K562 (cell line): ENCODE data around the gene IL1RL2. TPM values are rescaled to one million over a fixed set of nuclear protein-coding genes. Genes with fewer than 3 reads are reported as not detected.

ENCODE experiments used
- CCNT2 ChIP-seq: IDR thresholded peaks from 2 replicates; pipeline ENCODE4 v1.6.1; 2011; ENCODE audit warnings: borderline replicate concordance, low read depth, mild to moderate bottlenecking, moderate library complexity, mixed read lengths, low read length; ENCODE audit not compliant: insufficient read length; ENCODE audit errors: extremely low read depth
- FOSL1 ChIP-seq: fragments of 200-800 bp; sonication (Bioruptor generic); conservative IDR thresholded peaks from 2 replicates; pipeline ENCODE4 v1.6.1; 2016; ENCODE audit warnings: missing genetic modification characterization, missing compliant biosample characterization
- HLTF ChIP-seq: fragments of 450-650 bp; IDR thresholded peaks from 2 replicates; pipeline ENCODE4 v1.6.1; 2016
- HMG20A ChIP-seq: fragments of 450-650 bp; formaldehyde crosslinking; conservative IDR thresholded peaks from 2 replicates; pipeline ENCODE4 v1.4.0; 2020; ENCODE audit warnings: mild to moderate bottlenecking, mixed read lengths
- HNRNPH1 ChIP-seq: fragments of 200-400 bp; formaldehyde crosslinking; optimal IDR thresholded peaks from 2 replicates; pipeline ENCODE3; 2017; ENCODE audit warnings: low read depth, mild to moderate bottlenecking, low read length, moderate library complexity
- HNRNPUL1 ChIP-seq: fragments of 200-400 bp; formaldehyde crosslinking; IDR thresholded peaks from 2 replicates; pipeline ENCODE4 v1.6.1; 2017; ENCODE audit warnings: low read length
- IFI16 ChIP-seq: fragments of 250-450 bp; sonication (Bioruptor Pico); IDR thresholded peaks from 2 replicates; pipeline ENCODE4 v2.1.2; 2022; ENCODE audit warnings: mild to moderate bottlenecking, inconsistent platforms
- KLF1 ChIP-seq: fragments of 450-650 bp; IDR thresholded peaks from 2 replicates; pipeline ENCODE4 v1.6.1; 2016; ENCODE audit warnings: missing genetic modification characterization, missing compliant biosample characterization
- KLF6 ChIP-seq: fragments of 250-450 bp; sonication (Bioruptor Pico); IDR thresholded peaks from 2 replicates; pipeline ENCODE4 v1.4.0; 2020; ENCODE audit warnings: mild to moderate bottlenecking, moderate library complexity, borderline replicate concordance
- MTF1 ChIP-seq: fragments of 250-450 bp; sonication (Bioruptor Pico); IDR thresholded peaks from 2 replicates; pipeline ENCODE4 v1.9.0; 2021; ENCODE audit warnings: moderate library complexity, mild to moderate bottlenecking, inconsistent platforms, borderline replicate concordance
- NELFE ChIP-seq: IDR thresholded peaks from 2 replicates; pipeline ENCODE4 v1.6.1; 2011; ENCODE audit warnings: mild to moderate bottlenecking; ENCODE audit not compliant: insufficient read depth, insufficient read length
- NR1H2 ChIP-seq: sonication (generic); formaldehyde crosslinking; IDR thresholded peaks from 2 replicates; pipeline ENCODE4 v1.4.0; 2020; ENCODE audit warnings: mild to moderate bottlenecking, missing genetic modification reagents
- NRF1 ChIP-seq, 2 experiments: fragments of 450-650 bp; IDR thresholded peaks in 1 of 2; conservative IDR thresholded peaks in 1 of 2; 2 replicates each; pipeline ENCODE4 v1.6.1; 2014; ENCODE audit warnings: mild to moderate bottlenecking in 2 of 2
- PTTG1 ChIP-seq: fragments of 450-650 bp; IDR thresholded peaks from 2 replicates; pipeline ENCODE4 v1.6.1; 2016; ENCODE audit warnings: low read depth, mild to moderate bottlenecking, missing genetic modification characterization, missing compliant biosample characterization
- RB1 ChIP-seq: fragments of 450-650 bp; IDR thresholded peaks from 2 replicates; pipeline ENCODE4 v1.6.1; 2017; ENCODE audit warnings: low read depth, mild to moderate bottlenecking
- SRF ChIP-seq, 2 experiments: fragments of 250-450, 450-650 bp in 1 of 2; sonication (Bioruptor Pico) in 1 of 2; sonication (generic) in 1 of 2; formaldehyde crosslinking; IDR thresholded peaks; 2 replicates each; pipeline versions ENCODE4 v1.5.0 to v1.5.1; 2020 to 2022; ENCODE audit warnings: mild to moderate bottlenecking in 1 of 2, missing genetic modification reagents in 1 of 2
- TCF7 ChIP-seq: sonication (generic); IDR thresholded peaks from 2 replicates; pipeline ENCODE4 v1.6.1; 2016; ENCODE audit warnings: antibody characterized with exemption, borderline replicate concordance
- ZBTB2 ChIP-seq: fragments of 450-650 bp; IDR thresholded peaks from 2 replicates; pipeline ENCODE4 v1.6.1; 2016; ENCODE audit warnings: antibody characterized with exemption
- ZNF146 ChIP-seq: IDR thresholded peaks from one replicate; pipeline ENCODE4 v1.6.1; 2018; ENCODE audit warnings: missing compliant biosample characterization; ENCODE audit not compliant: unreplicated experiment
- ZNF165 ChIP-seq: fragments of 250-450 bp; sonication (Bioruptor Pico); IDR thresholded peaks from 2 replicates; pipeline ENCODE4 v1.4.0; 2020; ENCODE audit warnings: borderline replicate concordance
- ZNF239 ChIP-seq: fragments of 250-450 bp; sonication (Bioruptor Pico); IDR thresholded peaks from 2 replicates; pipeline ENCODE4 v1.4.0; 2020; ENCODE audit warnings: mild to moderate bottlenecking
- ZNF324 ChIP-seq: fragments of 250-450 bp; sonication (Bioruptor Pico); IDR thresholded peaks from 2 replicates; pipeline ENCODE4 v1.4.0; 2020; ENCODE audit warnings: mild to moderate bottlenecking
- ZNF589 ChIP-seq: fragments of 200-800 bp; sonication (Bioruptor generic); IDR thresholded peaks from 2 replicates; pipeline ENCODE4 v1.6.1; 2016; ENCODE audit warnings: low read depth, missing genetic modification characterization, missing compliant biosample characterization
- polyA plus RNA-seq, 8 experiments: library from polyadenylated mRNA; depleted of rRNA in 4 of 8; stranded (reverse) in 5 of 8; unstranded in 3 of 8; fragments of >200 nt; fragmentation: Nextera tagmentation in 2 of 8; fragmentation: Illumina TruSeq in 1 of 8; extraction: Ambion mirVana in 2 of 8; extraction: Trizol in 1 of 8; gene quantifications; 2 replicates each; pipeline versions ENCODE4 v1.2.1 to v1.2.3, GENCODE V29; 2011 to 2014; ENCODE audit warnings: inconsistent platforms in 1 of 8, missing spikeins in 1 of 8
- total RNA-seq, 7 experiments: library from RNA; depleted of rRNA in 6 of 7; stranded (reverse); fragments of >200 nt in 6 of 7; fragmentation: Illumina TruSeq in 2 of 7; extraction: Trizol in 2 of 7; gene quantifications; 2 replicates each; pipeline versions ENCODE4 v1.2.1 to v1.2.3, GENCODE V29; 2011 to 2021; ENCODE audit warnings: low replicate concordance in 1 of 7
- TF ChIP-seq, protein P1 (sequence below): sonication (generic); formaldehyde crosslinking; IDR thresholded peaks from 2 replicates; pipeline ENCODE4 v1.8.0; 2023; ENCODE audit warnings: mild to moderate bottlenecking, missing genetic modification reagents

IL1RL2 gene
- total and polyA plus RNA-seq, 9 of the 15 experiments (the other 6 are each of a cell fraction or from before 2014, with no cell fraction given), result not detected

DNA sequence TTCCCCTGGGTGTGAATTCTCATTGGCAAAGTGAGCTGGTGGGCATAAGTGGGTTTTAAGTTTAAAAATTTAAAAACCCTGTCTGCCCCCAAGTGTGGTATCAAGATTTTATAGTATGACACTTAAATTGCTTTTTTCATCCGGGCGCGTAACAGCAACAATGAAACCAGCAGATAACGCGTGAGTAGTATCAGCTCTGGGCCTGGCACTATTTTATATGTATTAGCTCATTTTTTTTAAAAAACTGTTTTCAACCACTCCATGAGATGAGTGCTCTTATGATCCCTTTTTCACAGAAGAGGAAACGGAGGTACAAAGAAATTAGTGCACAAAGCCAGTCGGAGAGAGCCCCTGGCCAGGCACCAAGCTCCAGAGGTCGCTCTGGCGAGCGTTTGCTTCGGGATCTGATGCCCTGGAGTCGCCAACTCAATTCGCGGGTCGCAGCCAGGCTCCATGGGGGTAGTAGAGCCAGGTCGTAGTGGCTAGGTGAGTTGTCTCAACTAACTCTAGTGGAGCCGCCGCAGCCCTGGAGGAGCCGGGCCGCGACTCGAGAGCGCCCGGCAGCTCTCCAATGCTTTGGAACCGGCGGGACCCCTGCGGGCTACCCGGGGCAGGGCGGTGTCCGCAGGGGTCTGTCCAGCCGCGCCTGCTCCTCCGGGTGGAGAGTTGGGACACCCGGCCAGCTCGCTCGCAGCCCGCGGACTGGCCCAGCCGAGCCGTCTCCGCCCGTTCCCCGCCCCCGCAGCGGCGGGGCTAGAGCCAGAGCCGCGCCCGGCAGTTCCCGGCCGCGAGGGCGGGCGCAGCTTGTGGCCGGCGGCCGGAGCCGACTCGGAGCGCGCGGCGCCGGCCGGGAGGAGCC lies 44.6 kb upstream of the IL1RL2 start, which contains the start of gene IL1R1 (continued):
- TF ChIP-seq PTTG1 (tag), result no peak
- no peak for TF ChIP-seq NR1H2 (CRISPR knock-in tag)
- TF ChIP-seq HNRNPH1, result no peak
- peak; percentile 49 for TF ChIP-seq RB1
- TF ChIP-seq KLF1 (tag), result no peak
- no peak for TF ChIP-seq IFI16 (CRISPR knock-in tag)
- TF ChIP-seq HMG20A (CRISPR knock-in tag), result no peak
- TF ChIP-seq MTF1 (CRISPR knock-in tag), result no peak
- TF ChIP-seq, protein P1, sequence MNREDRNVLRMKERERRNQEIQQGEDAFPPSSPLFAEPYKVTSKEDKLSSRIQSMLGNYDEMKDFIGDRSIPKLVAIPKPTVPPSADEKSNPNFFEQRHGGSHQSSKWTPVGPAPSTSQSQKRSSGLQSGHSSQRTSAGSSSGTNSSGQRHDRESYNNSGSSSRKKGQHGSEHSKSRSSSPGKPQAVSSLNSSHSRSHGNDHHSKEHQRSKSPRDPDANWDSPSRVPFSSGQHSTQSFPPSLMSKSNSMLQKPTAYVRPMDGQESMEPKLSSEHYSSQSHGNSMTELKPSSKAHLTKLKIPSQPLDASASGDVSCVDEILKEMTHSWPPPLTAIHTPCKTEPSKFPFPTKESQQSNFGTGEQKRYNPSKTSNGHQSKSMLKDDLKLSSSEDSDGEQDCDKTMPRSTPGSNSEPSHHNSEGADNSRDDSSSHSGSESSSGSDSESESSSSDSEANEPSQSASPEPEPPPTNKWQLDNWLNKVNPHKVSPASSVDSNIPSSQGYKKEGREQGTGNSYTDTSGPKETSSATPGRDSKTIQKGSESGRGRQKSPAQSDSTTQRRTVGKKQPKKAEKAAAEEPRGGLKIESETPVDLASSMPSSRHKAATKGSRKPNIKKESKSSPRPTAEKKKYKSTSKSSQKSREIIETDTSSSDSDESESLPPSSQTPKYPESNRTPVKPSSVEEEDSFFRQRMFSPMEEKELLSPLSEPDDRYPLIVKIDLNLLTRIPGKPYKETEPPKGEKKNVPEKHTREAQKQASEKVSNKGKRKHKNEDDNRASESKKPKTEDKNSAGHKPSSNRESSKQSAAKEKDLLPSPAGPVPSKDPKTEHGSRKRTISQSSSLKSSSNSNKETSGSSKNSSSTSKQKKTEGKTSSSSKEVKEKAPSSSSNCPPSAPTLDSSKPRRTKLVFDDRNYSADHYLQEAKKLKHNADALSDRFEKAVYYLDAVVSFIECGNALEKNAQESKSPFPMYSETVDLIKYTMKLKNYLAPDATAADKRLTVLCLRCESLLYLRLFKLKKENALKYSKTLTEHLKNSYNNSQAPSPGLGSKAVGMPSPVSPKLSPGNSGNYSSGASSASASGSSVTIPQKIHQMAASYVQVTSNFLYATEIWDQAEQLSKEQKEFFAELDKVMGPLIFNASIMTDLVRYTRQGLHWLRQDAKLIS, result no peak
- peak; percentile 74 for TF ChIP-seq CCNT2
- TF ChIP-seq ZNF324, result no peak
- TF ChIP-seq ZNF239 (CRISPR knock-in tag), result no peak
- no peak for TF ChIP-seq ZNF165 (CRISPR knock-in tag)
- TF ChIP-seq ZNF146 (CRISPR knock-in tag), result no peak
- no peak for TF ChIP-seq ZBTB2
- TF ChIP-seq NRF1 (conservative IDR thresholded peaks at IDR 0.05 in 1 of 2, IDR thresholded peaks at IDR 0.05 in 1 of 2), result peak; percentile 32 to 35; a peak in 1 of 4 replicates
- no peak for TF ChIP-seq KLF6 (CRISPR knock-in tag)
- 0 out of 2 replicates have a peak, but pooled peaks have one; percentile 27 for TF ChIP-seq FOSL1 (tag)
- no peak for TF ChIP-seq ZNF589
- no peak for TF ChIP-seq TCF7
- no peak for TF ChIP-seq HLTF
- no peak for TF ChIP-seq SRF (CRISPR knock-in tag; IDR thresholded peaks at IDR 0.05)
- no peak for TF ChIP-seq NELFE
- no peak for TF ChIP-seq HNRNPUL1
